ENCODE data around the gene ANKFN1.

ANKFN1 gene

GRCh38 chr17:56149266-56150036 is 3.8 kb upstream of the ANKFN1 start:
- DNase-seq, result no peak

GRCh38 chr17:56150649-56151048 is 2.6 kb upstream of the ANKFN1 start:
- no peak for DNase-seq

GRCh38 chr17:56157845-56158244 is 4.6 kb downstream of the ANKFN1 start:
- DNase-seq, result no peak

GRCh38 chr17:56158344-56158743 is 5.1 kb downstream of the ANKFN1 start:
- DNase-seq, result no peak

GRCh38 chr17:56158915-56159825 is 5.9 kb downstream of the ANKFN1 start:
- DNase-seq, result no peak

GRCh38 chr17:56159826-56160380 is 6.6 kb downstream of the ANKFN1 start:
- DNase-seq, result no peak

- DNase-seq, result no peak
Observed at GRCh38 chr17:56160422-56160821, 7.1 kb downstream of the ANKFN1 start.

- no peak for DNase-seq
Observed at GRCh38 chr17:56165072-56165641, 11.9 kb downstream of the ANKFN1 start.

GRCh38 chr17:56167491-56167890 is 14.2 kb downstream of the ANKFN1 start:
- no peak for DNase-seq

GRCh38 chr17:56169621-56170020 is 16.3 kb downstream of the ANKFN1 start:
- DNase-seq, result no peak

- no peak for DNase-seq
Observed at GRCh38 chr17:56171186-56171959, 18.1 kb downstream of the ANKFN1 start.

- DNase-seq, result no peak
Observed at GRCh38 chr17:56172517-56172982, 19.3 kb downstream of the ANKFN1 start.

- DNase-seq, result no peak
Observed at GRCh38 chr17:56173026-56173425, 19.8 kb downstream of the ANKFN1 start.

GRCh38 chr17:56173958-56174835 is 20.9 kb downstream of the ANKFN1 start:
- DNase-seq, result no peak

GRCh38 chr17:56175299-56175955 is 22.2 kb downstream of the ANKFN1 start:
- no peak for DNase-seq

- DNase-seq, result no peak
Observed at GRCh38 chr17:56176091-56176490, 22.8 kb downstream of the ANKFN1 start.

- no peak for DNase-seq
Observed at GRCh38 chr17:56177361-56177760, 24.1 kb downstream of the ANKFN1 start.

- DNase-seq, result no peak
Observed at GRCh38 chr17:56178203-56178602, 24.9 kb downstream of the ANKFN1 start.

GRCh38 chr17:56182081-56182480 is 28.8 kb downstream of the ANKFN1 start:
- DNase-seq, result no peak

- no peak for DNase-seq
Observed at GRCh38 chr17:56184650-56185049, 31.4 kb downstream of the ANKFN1 start.
